ENCODE data around the gene CDH26. TPM values are rescaled to one million over a fixed set of nuclear protein-coding genes. Genes with fewer than 3 reads are reported as not detected.
"Not testable (repeated sequence)": the region's sequence is repeated elsewhere in the genome, so short reads cannot be mapped to it uniquely, and the experiment has no call there.

CDH26 gene
- total RNA-seq, 5 donors from 2014 or later (not counting 1 experiment from before 2014, with no cell fraction given): 1.5 to 5.2 (median 2.9) TPM

DNA sequence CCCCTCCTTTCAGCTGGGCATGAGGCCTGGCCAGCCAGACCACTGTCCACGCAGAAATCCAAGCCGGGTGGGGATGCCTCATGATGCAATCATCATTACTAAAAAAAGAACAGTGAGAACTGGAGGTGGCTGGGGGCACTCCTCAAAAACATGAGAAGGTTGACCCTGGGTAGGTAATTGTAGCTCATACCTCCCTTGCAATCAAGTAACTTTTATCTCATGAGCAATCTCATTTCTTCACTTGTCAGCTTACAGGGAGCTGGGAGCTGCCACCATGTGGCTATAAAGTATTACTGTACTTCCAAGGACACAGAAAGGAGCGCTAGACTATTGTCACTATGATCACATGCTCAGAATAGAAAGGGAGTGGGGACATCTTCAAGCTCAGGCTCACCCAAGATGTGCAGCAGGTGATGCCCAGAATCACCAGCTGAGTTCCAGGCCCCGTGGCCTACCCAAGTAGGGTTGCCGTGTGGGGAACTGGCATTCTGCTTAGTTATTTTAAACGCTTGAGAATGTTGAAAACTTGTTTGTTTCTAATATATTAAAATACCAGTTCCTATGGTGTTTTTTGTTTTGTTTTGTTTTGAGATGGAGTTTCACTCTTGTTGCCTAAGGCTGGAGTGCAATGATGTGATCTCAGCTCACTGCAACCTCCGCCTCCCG lies 3.0 kb upstream of the CDH26 start:
- 89% methylated on average over 3 of the region's 8 CpGs for WGBS (ENCODE audit: insufficient coverage)
- H3K27me3 Mint-ChIP-seq: no peaks in the 10 kb centered on the region
- no peak overlapping the region for H3K4me3 ChIP-seq (ENCODE audit: control insufficient read depth in 1 of 2, extremely low read depth in 1 of 2, low read length in 1 of 2)
- no peaks in the 10 kb centered on the region for H3K27me3 ChIP-seq (replicated peaks in 1 of 2; ENCODE audit: control insufficient read depth in 2 of 2, extremely low read depth in 1 of 2, insufficient read depth in 2 of 2, low read length in 1 of 2)
- no peaks in the 10 kb centered on the region for H3K9me3 ChIP-seq
- no peak overlapping the region for H3K4me3 Mint-ChIP-seq
- DNase-seq (peak in 1 of 35 experiments; percentile 19), ATAC-seq (replicated peaks in 1 of 4) (peak in 1 of 4 experiments; percentile 34)
- ChIA-PET POLR2A (no interaction called here), CTCF (interaction anchor here in 1 of 2 donors (1.0 to 1.3 kb wide), 2 partner anchors 15 to 310 kb away, joined by 3 to 6 read pairs; partner anchors contain the start of genes FAM217B and PPP1R3D)
- no peaks in the 10 kb centered on the region for H3K4me1 ChIP-seq (ENCODE audit: control insufficient read depth in 1 of 2, extremely low read depth in 1 of 2, insufficient read depth in 2 of 2, low read length in 2 of 2)
- no peaks in the 10 kb centered on the region for H3K9me3 Mint-ChIP-seq
- H3K27ac Mint-ChIP-seq: no peak overlapping the region
- H3K36me3 Mint-ChIP-seq: peaks cover 8% of the 10 kb centered on the region
- H3K36me3 ChIP-seq (ENCODE audit: control insufficient read depth in 2 of 2, extremely low read depth in 1 of 2, insufficient read depth in 1 of 2, low read length in 1 of 2): peaks cover 0 to 5% of the 10 kb centered on the region in 2 donors
- H3K4me1 Mint-ChIP-seq: no peaks in the 10 kb centered on the region
- H3K27ac ChIP-seq (ENCODE audit: low read length): no peak overlapping the region

DNA sequence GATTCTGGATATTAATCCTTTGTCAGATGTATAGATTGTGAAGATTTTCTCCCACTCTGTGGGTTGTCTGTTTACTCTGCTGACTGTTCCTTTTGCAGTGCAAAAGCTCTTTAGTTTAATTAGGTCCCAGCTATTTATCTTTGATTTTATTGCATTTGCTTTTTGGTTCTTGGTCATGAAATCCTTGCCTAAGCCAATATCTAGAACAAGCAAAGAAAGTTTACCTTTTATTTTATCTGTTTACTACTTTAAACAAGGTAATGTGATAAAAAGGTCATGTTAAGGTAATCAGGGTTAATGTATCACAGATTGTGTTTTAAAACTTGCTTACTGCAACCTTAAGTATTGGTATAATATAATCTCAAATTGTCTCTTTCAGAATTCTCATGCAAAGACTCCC lies 655 bp upstream of the CDH26 start:
- H3K4me3 ChIP-seq (ENCODE audit: control insufficient read depth in 1 of 2, extremely low read depth in 1 of 2, low read length in 1 of 2); H3K27me3 ChIP-seq (replicated peaks in 1 of 2; ENCODE audit: control insufficient read depth in 2 of 2, extremely low read depth in 1 of 2, insufficient read depth in 2 of 2, low read length in 1 of 2); H3K27ac ChIP-seq (ENCODE audit: low read length); ATAC-seq (replicated peaks in 1 of 4); H3K9me3 Mint-ChIP-seq; H3K9me3 ChIP-seq; H3K27me3 Mint-ChIP-seq; H3K36me3 ChIP-seq (ENCODE audit: control insufficient read depth in 2 of 2, extremely low read depth in 1 of 2, insufficient read depth in 1 of 2, low read length in 1 of 2); H3K4me3 Mint-ChIP-seq; H3K4me1 ChIP-seq (ENCODE audit: control insufficient read depth in 1 of 2, extremely low read depth in 1 of 2, insufficient read depth in 2 of 2, low read length in 2 of 2); DNase-seq; POLR2A ChIA-PET; H3K27ac Mint-ChIP-seq; CTCF ChIA-PET; H3K4me1 Mint-ChIP-seq: not testable (repeated sequence)
- peaks cover 16% of the 10 kb centered on the region for H3K36me3 Mint-ChIP-seq

DNA sequence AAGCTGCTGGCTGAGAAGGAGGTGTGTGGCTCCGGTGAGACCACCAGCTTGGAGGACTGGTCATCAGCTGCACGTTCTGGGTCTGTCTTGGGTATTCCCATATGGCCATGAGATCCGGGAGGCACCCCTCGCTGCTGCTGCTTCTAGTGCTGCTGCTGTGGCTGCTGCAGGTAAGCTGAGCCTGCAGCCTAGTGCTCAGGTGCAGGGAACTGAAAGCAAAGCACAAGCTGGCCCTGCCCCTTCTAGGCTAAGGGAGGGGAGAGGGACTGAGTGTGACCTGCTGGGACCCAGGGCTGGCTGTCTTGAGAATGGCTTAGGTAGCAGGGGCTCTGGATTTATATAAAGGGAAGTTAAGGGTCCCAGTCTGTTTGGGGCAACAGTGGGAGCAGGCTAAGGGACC lies 403 bp downstream of the CDH26 start:
- no peaks in the 10 kb centered on the region for H3K27me3 ChIP-seq (replicated peaks in 1 of 2; ENCODE audit: control insufficient read depth in 2 of 2, extremely low read depth in 1 of 2, insufficient read depth in 2 of 2, low read length in 1 of 2)
- DNase-seq: no peak
- no peak overlapping the region for H3K27ac Mint-ChIP-seq
- 89% methylated on average over 4 of the region's 4 CpGs for WGBS (ENCODE audit: insufficient coverage)
- no peak overlapping the region for H3K4me3 ChIP-seq (ENCODE audit: control insufficient read depth in 1 of 2, extremely low read depth in 1 of 2, low read length in 1 of 2)
- no peak overlapping the region for H3K27ac ChIP-seq (ENCODE audit: low read length)
- CTCF ChIA-PET: no interaction called here
- peaks cover 16% of the 10 kb centered on the region for H3K36me3 Mint-ChIP-seq
- H3K36me3 ChIP-seq (ENCODE audit: control insufficient read depth in 2 of 2, extremely low read depth in 1 of 2, insufficient read depth in 1 of 2, low read length in 1 of 2): no peaks in the 10 kb centered on the region
- H3K4me3 Mint-ChIP-seq: no peak overlapping the region
- no peaks in the 10 kb centered on the region for H3K27me3 Mint-ChIP-seq
- POLR2A ChIA-PET: no interaction called here
- H3K9me3 Mint-ChIP-seq: no peaks in the 10 kb centered on the region
- H3K4me1 ChIP-seq (ENCODE audit: control insufficient read depth in 1 of 2, extremely low read depth in 1 of 2, insufficient read depth in 2 of 2, low read length in 2 of 2): no peaks in the 10 kb centered on the region
- H3K4me1 Mint-ChIP-seq: no peaks in the 10 kb centered on the region
- no peaks in the 10 kb centered on the region for H3K9me3 ChIP-seq
- ATAC-seq (replicated peaks in 1 of 4): no peak

DNA sequence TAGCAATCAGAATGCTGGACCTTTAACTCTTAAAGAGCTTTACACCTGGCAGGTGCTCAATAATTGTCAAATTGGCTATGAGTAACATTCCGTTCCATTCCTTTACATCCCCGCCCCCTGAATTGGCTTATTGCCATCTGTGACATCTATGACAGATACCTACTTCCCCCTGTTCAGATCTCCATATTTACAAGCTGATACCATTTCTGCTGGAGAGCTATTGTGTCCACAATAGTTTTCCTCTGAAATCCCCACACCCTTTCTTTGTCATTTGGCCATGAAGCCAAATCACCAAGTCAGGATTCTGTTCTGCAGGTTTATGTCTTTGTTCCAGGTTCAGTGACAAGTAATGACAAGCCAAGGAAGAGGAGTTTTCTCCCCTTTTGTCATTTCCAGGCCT lies 3.2 kb downstream of the CDH26 start:
- no peaks in the 10 kb centered on the region for H3K4me1 ChIP-seq (ENCODE audit: control insufficient read depth in 1 of 2, extremely low read depth in 1 of 2, insufficient read depth in 2 of 2, low read length in 2 of 2)
- H3K27me3 Mint-ChIP-seq: no peaks in the 10 kb centered on the region
- H3K4me1 Mint-ChIP-seq: no peaks in the 10 kb centered on the region
- no peak overlapping the region for H3K4me3 ChIP-seq (ENCODE audit: control insufficient read depth in 1 of 2, extremely low read depth in 1 of 2, low read length in 1 of 2)
- no peak overlapping the region for H3K27ac ChIP-seq (ENCODE audit: low read length)
- no peaks in the 10 kb centered on the region for H3K9me3 ChIP-seq
- H3K36me3 ChIP-seq (ENCODE audit: control insufficient read depth in 2 of 2, extremely low read depth in 1 of 2, insufficient read depth in 1 of 2, low read length in 1 of 2): no peaks in the 10 kb centered on the region
- ChIA-PET CTCF (interaction anchor here in 1 of 2 donors (0.8 kb wide), 1 partner anchor 8 kb away, joined by 4 read pairs; no protein-coding TSS in a partner anchor), POLR2A (no interaction called here)
- peaks cover 16% of the 10 kb centered on the region for H3K36me3 Mint-ChIP-seq
- no peak for ATAC-seq (replicated peaks in 1 of 4)
- no peaks in the 10 kb centered on the region for H3K27me3 ChIP-seq (replicated peaks in 1 of 2; ENCODE audit: control insufficient read depth in 2 of 2, extremely low read depth in 1 of 2, insufficient read depth in 2 of 2, low read length in 1 of 2)
- no peak overlapping the region for H3K27ac Mint-ChIP-seq
- no peaks in the 10 kb centered on the region for H3K9me3 Mint-ChIP-seq
- 75% methylated on average over 2 of the region's 2 CpGs for WGBS (ENCODE audit: insufficient coverage)
- DNase-seq: no peak
- no peak overlapping the region for H3K4me3 Mint-ChIP-seq

DNA sequence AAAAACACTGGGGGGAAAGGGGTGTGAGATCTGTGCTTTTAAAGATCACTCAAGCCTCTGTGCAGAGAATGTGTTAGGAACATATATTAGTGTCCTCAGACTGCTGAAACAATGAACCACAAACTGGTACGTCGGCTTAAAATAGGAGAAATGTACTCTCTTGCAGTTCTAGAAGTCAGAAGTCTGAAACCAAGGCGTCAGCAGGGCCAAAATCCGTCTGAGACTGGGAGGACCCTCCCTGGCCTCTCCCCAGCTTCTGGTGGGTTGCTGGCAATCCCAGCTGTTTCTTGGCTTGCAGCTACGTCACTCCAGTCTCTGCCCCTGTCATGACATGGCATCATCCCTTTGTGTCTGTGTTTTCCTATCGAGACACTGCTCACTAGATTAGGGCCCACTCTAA lies 3.9 kb downstream of the CDH26 start:
- WGBS (ENCODE audit: insufficient coverage): 84% methylated on average over 6 of the region's 6 CpGs
- Histone ChIP-seq H3K36me3 (ENCODE audit: control insufficient read depth in 2 of 2, extremely low read depth in 1 of 2, insufficient read depth in 1 of 2, low read length in 1 of 2) (no peaks in the 10 kb centered on the region), H3K9me3 (no peaks in the 10 kb centered on the region), H3K4me3 (ENCODE audit: control insufficient read depth in 1 of 2, extremely low read depth in 1 of 2, low read length in 1 of 2) (no peak overlapping the region), H3K27me3 (replicated peaks in 1 of 2; ENCODE audit: control insufficient read depth in 2 of 2, extremely low read depth in 1 of 2, insufficient read depth in 2 of 2, low read length in 1 of 2) (no peaks in the 10 kb centered on the region), H3K4me1 (ENCODE audit: control insufficient read depth in 1 of 2, extremely low read depth in 1 of 2, insufficient read depth in 2 of 2, low read length in 2 of 2) (no peaks in the 10 kb centered on the region), H3K27ac (ENCODE audit: low read length) (no peak overlapping the region)
- Mint-ChIP-seq H3K4me1 (no peaks in the 10 kb centered on the region), H3K4me3 (no peak overlapping the region), H3K36me3 (peaks cover 16% of the 10 kb centered on the region), H3K27ac (no peak overlapping the region), H3K9me3 (no peaks in the 10 kb centered on the region), H3K27me3 (no peaks in the 10 kb centered on the region)
- ATAC-seq (replicated peaks in 1 of 4): no peak
- ChIA-PET CTCF (interaction anchor here (0.8 to 1.0 kb wide), 2 partner anchors 9 to 10 kb away, joined by 3 to 4 read pairs; no protein-coding TSS in a partner anchor), POLR2A (no interaction called here)
- DNase-seq: no peak

DNA sequence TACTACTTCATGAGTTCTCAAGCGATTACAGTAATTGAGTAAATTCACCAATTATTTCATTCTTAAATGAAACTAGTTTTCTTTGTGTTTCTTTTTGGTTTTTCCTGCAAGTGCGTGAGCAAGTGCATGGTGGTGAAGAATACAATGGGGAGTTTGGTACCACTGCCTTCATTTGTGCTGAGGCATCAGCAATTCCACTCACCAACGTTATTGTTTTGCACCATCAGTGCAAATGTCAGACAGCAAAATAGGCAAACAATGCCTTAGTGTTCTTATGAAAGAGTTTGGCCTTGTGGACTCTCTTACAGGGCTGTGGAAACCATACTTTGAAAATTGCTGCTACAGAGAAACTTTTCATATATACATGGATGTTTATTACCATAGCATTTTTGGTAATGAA lies 8.2 kb downstream of the CDH26 start:
- Histone ChIP-seq H3K27me3 (replicated peaks in 1 of 2; ENCODE audit: control insufficient read depth in 2 of 2, extremely low read depth in 1 of 2, insufficient read depth in 2 of 2, low read length in 1 of 2) (no peaks in the 10 kb centered on the region), H3K36me3 (ENCODE audit: control insufficient read depth in 2 of 2, extremely low read depth in 1 of 2, insufficient read depth in 1 of 2, low read length in 1 of 2) (no peaks in the 10 kb centered on the region), H3K27ac (ENCODE audit: low read length) (no peak overlapping the region), H3K9me3 (no peaks in the 10 kb centered on the region), H3K4me3 (ENCODE audit: control insufficient read depth in 1 of 2, extremely low read depth in 1 of 2, low read length in 1 of 2) (no peak overlapping the region), H3K4me1 (ENCODE audit: control insufficient read depth in 1 of 2, extremely low read depth in 1 of 2, insufficient read depth in 2 of 2, low read length in 2 of 2) (no peaks in the 10 kb centered on the region)
- Mint-ChIP-seq H3K27me3 (no peaks in the 10 kb centered on the region), H3K4me3 (no peak overlapping the region), H3K4me1 (no peaks in the 10 kb centered on the region), H3K9me3 (no peaks in the 10 kb centered on the region), H3K36me3 (peaks cover 3% of the 10 kb centered on the region), H3K27ac (no peak overlapping the region)
- ChIA-PET POLR2A (no interaction called here), CTCF (no interaction called here)
- WGBS (ENCODE audit: insufficient coverage): 100% methylated on average over 1 of the region's 3 CpGs
- ATAC-seq (replicated peaks in 1 of 4) (no peak), DNase-seq (no peak)

DNA sequence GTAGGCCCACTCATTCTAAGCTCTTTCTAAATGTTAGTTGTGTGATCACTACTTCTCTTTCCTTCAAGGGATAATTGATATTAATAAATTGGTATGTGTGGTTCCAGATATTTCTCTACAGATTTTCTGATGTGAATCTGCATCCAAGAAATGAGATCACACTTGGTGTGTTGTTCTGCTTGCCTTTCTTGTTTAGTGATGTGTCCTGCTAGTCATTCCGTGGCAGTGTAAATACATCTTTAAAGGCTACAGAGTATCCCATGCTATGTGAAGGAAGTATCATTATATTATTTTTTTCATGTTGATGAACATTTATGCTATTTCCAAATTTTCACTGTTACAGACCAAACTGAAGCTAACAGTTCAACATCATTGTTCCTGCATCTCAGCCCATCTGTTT lies 13.2 kb downstream of the CDH26 start:
- no peaks in the 10 kb centered on the region for H3K27me3 ChIP-seq (replicated peaks in 1 of 2; ENCODE audit: control insufficient read depth in 2 of 2, extremely low read depth in 1 of 2, insufficient read depth in 2 of 2, low read length in 1 of 2)
- H3K4me3 ChIP-seq (ENCODE audit: control insufficient read depth in 1 of 2, extremely low read depth in 1 of 2, low read length in 1 of 2): no peak overlapping the region
- ATAC-seq (replicated peaks in 1 of 4) (no peak), DNase-seq (no peak)
- no peak overlapping the region for H3K27ac ChIP-seq (ENCODE audit: low read length)
- no peaks in the 10 kb centered on the region for H3K9me3 ChIP-seq
- no CpG with 5 or more reads among the region's 1 CpG for WGBS (ENCODE audit: insufficient coverage)
- H3K4me1 Mint-ChIP-seq: no peaks in the 10 kb centered on the region
- no peaks in the 10 kb centered on the region for H3K27me3 Mint-ChIP-seq
- ChIA-PET POLR2A (no interaction called here), CTCF (no interaction called here)
- H3K9me3 Mint-ChIP-seq: no peaks in the 10 kb centered on the region
- H3K4me1 ChIP-seq (ENCODE audit: control insufficient read depth in 1 of 2, extremely low read depth in 1 of 2, insufficient read depth in 2 of 2, low read length in 2 of 2): no peaks in the 10 kb centered on the region
- H3K36me3 ChIP-seq (ENCODE audit: control insufficient read depth in 2 of 2, extremely low read depth in 1 of 2, insufficient read depth in 1 of 2, low read length in 1 of 2): no peaks in the 10 kb centered on the region
- peaks cover 18% of the 10 kb centered on the region for H3K36me3 Mint-ChIP-seq
- no peak overlapping the region for H3K27ac Mint-ChIP-seq
- no peak overlapping the region for H3K4me3 Mint-ChIP-seq

Data from T-cell (primary cell).